Stimulated activated effector memory CD8-positive, alpha-beta T cell treated with anti-CD3 and anti-CD28 coated beads, Interleukin-12 subunit alpha, Interleukin-12 subunit beta, amount 100 ng/mL, for 72 hours (primary cell): ENCODE data around the gene KRTAP4-12.
"Not testable (repeated sequence)": the region's sequence is repeated elsewhere in the genome, so short reads cannot be mapped to it uniquely, and the experiment has no call there.

Experiments used
- ATAC-seq: fragments of 150-1000 bp; cut with Tn5 transposase; 2 replicates; pipeline ENCODE4 v1.10.0; 2021
- DNase-seq, 2 donors: peaks; one replicate each; pipeline ENCODE4 v3.0.0; 2021 to 2022; ENCODE audit warnings: low spot score in 2 of 2
- H3K27ac Mint-ChIP-seq: one replicate; pipeline ENCODE4 v1.8.0; 2022; ENCODE audit warnings: mild to moderate bottlenecking, mixed read lengths
- H3K36me3 Mint-ChIP-seq: one replicate; pipeline ENCODE4 v1.8.0; 2022; ENCODE audit warnings: mild to moderate bottlenecking, mixed read lengths
- H3K4me1 Mint-ChIP-seq: one replicate; pipeline ENCODE4 v1.8.0; 2022; ENCODE audit warnings: mixed read lengths
- H3K4me3 Mint-ChIP-seq: one replicate; pipeline ENCODE4 v1.8.0; 2022; ENCODE audit warnings: mild to moderate bottlenecking, mixed read lengths
- H3K9me3 Mint-ChIP-seq: one replicate; pipeline ENCODE4 v1.8.0; 2022; ENCODE audit warnings: mixed read lengths

KRTAP4-12 gene

DNA sequence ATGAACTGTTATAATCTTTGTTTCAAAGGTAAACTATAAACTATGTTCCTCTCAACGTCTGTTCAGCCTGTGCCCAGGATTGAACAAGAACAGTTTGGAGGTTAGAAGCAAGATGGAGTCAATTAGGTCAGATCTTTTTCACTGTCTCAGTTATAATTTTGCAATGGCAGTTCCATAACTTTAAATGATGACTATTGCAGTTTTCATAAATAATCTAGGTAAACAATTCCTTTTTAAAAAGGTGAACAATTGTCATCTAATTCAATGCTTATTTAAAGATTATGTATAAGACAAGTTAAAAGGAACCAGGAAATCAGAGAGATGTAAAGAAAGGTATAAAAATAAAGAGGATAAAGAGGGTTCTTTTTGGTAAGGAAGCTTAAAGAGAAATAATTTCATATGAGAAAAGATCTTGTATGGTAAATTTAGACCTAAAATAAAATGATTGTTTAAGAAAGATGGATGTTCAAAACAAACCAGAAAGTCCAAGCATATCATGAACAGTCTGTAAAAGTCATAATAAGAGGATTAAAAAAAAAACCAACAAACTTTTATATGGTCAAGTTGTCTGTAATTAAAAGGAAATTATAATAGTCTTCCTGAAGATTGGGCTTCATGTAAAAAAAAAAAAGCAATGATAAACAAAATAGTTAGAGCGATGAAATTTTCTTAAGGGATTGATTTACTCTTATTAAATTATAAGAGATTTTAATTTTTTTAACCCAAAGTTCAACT is 12.7 kb downstream of the KRTAP4-12 start:
- no peaks in the 10 kb centered on the region for H3K36me3 Mint-ChIP-seq
- no peak overlapping the region for H3K27ac Mint-ChIP-seq
- no peak for ATAC-seq
- no peaks in the 10 kb centered on the region for H3K9me3 Mint-ChIP-seq
- peaks cover under 1% of the 10 kb centered on the region for H3K4me1 Mint-ChIP-seq
- no peak for DNase-seq
- no peak overlapping the region for H3K4me3 Mint-ChIP-seq

DNA sequence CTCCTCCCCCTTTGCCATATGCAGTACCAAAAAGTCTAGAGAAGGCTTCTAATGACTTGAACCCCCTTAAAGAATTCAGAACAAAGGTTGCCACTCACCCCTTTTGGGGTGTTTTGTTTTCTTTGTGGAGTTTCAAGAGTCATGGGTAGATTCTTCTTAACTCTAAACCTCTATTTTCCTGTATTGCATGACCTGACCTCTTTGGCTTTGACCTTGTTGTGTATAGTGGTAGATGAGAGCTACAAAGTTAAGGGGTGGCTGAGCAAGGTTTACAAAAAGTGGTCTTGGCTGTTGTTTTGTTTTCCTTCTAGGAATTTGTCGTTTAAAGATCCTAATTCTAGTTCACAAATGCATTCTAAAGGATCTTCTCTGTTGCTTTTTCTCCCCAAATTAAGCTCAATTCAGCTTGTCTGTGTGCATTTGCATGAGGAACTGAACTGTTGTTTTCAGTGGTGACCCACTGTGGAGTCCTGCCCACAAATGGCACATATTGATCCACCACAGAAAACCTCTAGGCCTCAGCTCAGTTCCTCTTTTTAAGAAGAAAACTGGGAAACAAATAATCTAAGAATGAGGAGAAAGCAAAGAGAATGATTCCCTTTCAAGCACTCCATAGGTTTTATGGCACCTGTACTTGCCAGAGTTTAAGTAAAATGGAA is 15.1 kb downstream of the KRTAP4-12 start:
- H3K27ac Mint-ChIP-seq, H3K9me3 Mint-ChIP-seq, H3K4me1 Mint-ChIP-seq, H3K4me3 Mint-ChIP-seq, DNase-seq, H3K36me3 Mint-ChIP-seq, ATAC-seq: not testable (repeated sequence)

DNA sequence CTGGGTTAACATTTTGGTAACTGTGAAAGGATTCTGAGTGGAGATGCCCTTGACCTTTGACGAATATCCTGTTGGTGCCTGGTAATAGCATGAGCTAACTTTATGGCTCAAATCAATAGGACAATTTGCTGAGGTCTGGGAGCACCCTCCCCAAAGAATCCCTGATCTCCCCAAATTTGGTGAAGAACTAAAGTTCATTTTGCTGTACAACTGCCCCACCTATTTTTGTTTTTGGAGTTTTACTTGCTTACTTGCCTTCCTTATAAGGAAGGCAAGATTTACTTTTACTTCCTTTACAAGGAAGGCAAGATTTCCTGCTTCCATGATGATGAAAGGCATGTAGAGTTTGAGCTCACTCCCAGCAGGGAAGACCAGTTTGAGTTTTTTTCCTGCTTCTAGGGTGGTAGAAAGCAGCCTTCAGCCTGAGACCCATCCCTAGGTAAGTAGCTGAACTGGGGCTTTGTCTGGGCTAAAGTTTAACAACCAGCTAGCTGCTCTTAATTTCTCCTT is 16.0 kb downstream of the KRTAP4-12 start:
- H3K4me3 Mint-ChIP-seq = no peak overlapping the region
- H3K4me1 Mint-ChIP-seq = no peaks in the 10 kb centered on the region
- no peaks in the 10 kb centered on the region for H3K36me3 Mint-ChIP-seq
- no peak for DNase-seq
- no peak for ATAC-seq
- H3K27ac Mint-ChIP-seq = no peak overlapping the region
- no peaks in the 10 kb centered on the region for H3K9me3 Mint-ChIP-seq

DNA sequence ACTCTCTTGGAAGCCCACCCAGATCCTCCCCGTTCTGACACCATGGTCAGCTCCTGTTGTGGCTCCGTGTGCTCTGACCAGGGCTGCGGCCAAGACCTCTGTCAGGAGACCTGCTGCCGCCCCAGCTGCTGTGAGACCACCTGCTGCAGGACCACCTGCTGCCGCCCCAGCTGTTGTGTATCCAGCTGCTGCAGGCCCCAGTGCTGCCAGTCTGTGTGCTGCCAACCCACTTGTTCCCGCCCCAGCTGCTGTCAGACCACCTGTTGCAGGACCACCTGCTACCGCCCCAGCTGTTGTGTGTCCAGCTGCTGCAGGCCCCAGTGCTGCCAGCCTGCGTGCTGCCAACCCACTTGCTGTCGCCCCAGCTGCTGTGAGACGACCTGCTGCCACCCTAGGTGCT is 18.6 kb downstream of the KRTAP4-12 start, which contains the start of gene KRTAP4-9:
Gene KRTAP4-9 (plus strand): TSS at position 43 of the 400 bp plus-strand sequence. CDS start 0 bp downstream, at position 43.
- not testable (repeated sequence) for H3K9me3 Mint-ChIP-seq, H3K36me3 Mint-ChIP-seq, H3K4me3 Mint-ChIP-seq, H3K4me1 Mint-ChIP-seq, H3K27ac Mint-ChIP-seq, DNase-seq, ATAC-seq

DNA sequence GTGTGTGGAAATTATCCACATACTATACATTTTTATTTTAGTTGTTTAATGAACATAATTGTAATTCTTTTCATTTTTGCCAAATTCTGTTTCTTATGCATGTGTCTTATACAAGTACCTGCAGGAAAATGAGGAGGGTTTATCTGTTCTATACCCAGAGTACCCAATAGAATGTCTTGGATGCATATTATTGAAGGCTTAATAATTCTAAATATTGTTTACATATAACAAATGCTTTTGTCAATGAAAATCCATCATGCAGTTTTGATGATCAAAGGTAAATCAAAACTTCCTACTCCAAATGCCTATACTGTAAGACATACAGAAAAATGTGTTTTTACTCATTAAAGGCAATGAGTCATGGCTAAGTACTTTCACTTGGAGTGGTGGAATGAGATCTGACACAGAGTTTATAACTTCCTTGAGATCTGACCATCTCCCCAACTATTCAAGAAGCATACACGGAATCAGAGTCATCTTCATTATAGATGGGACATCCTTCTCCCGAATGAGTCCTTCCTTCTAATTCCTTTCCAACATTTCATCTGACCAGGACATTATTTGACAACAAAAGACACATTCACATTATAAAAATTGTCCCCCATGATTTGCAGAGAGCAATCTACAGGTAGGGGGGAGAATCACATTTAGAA is 19.5 kb downstream of the KRTAP4-12 start:
- not testable (repeated sequence) for DNase-seq, H3K4me1 Mint-ChIP-seq, H3K36me3 Mint-ChIP-seq, ATAC-seq, H3K9me3 Mint-ChIP-seq, H3K27ac Mint-ChIP-seq, H3K4me3 Mint-ChIP-seq

DNA sequence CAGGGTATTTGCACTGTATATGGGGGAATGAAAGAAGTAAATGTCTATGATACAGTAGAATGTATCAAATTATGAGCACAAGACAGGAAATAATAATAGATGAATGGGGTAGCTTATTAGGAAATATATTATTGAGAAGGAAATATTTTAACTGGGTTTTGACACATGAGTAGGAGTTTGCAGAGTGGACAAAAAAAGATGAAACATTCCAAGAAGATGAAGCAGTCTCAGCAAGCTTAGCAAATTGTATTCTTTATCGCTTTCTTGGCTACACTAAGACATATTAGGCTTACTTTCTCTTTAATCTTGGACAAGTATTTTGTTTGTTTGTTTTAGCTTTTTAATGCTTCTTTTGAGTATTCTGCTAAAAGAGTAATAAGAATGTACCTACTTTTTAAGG is 20.1 kb downstream of the KRTAP4-12 start:
- Mint-ChIP-seq H3K36me3 (no peaks in the 10 kb centered on the region), H3K9me3 (no peaks in the 10 kb centered on the region), H3K4me1 (no peaks in the 10 kb centered on the region), H3K27ac (no peak overlapping the region), H3K4me3 (no peak overlapping the region)
- no peak for ATAC-seq
- no peak for DNase-seq

DNA sequence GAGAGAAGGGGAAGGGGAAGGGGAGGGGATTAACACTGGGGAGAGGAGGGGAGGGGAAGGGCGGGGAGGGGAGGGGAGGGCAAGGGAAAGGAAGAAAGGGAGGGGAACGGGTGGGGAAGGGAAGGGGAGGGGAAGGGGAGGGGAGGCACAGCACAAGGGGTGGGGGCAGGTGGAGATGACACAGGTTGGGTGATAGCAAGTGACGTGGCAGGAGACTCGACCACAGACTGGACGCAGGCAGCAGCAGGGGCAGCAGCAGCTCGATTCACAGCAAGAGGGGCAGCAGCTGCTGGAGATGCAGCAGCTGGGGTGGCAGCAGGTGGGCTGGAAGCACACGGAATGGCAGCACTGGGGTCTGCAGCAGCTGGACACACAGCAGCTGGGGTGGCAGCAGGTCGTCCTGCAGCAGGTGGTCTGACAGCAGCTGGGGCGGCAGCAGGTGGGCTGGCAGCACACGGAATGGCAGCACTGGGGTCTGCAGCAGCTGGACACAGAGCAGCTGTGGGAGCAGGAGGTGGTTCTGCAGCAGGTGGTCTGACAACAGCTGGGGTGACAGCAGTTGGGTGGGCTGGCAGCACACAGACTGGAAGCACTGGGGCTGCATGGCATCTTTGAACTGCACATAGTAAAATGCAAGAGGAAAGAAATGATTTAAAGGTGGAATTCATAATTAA is 22.3 kb downstream of the KRTAP4-12 start, which contains the start of gene KRTAP4-16:
Gene KRTAP4-16 (minus strand): TSS at position 624 of the 674 bp plus-strand sequence. CDS start 0 bp downstream, at position 624.
- DNase-seq = no peak
- H3K27ac Mint-ChIP-seq = no peak within 1 kb of the TSS

DNA sequence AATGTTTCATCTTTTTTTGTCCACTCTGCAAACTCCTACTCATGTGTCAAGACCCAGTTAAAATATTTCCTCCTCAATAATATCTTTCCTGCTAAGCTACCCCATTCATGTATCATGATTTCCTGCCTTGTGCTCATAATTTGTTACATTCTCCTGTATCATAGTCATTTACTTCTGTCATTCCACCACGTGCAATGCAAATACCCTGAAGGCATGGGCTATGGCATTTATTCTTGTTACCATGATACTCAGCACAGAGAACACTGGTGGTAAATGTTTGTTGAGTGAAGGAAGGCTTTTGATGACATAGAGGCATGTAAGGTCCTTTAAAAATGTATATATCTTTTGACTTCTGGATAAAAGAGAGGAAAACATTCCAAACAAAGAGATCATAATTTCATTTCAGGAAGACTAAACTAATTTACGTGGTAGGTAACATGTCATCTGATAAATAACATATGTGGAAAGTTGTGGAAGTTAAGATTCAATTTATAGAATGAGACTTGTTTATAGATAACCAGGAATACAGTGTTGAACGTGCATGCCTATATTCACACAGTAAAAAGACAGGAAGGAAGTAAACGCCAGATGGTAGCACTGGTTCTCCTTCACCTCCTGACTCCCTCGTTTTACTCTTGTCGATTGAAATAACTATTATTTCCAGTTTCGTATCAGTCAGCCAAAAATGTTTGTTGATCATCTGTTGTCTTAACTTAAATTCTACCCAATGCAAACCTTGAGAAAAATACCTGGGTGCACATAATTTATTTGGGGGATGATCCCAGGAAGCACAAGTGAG is 24.1 kb downstream of the KRTAP4-12 start:
- not testable (repeated sequence) for DNase-seq, H3K27ac Mint-ChIP-seq, H3K36me3 Mint-ChIP-seq, H3K9me3 Mint-ChIP-seq, H3K4me3 Mint-ChIP-seq, H3K4me1 Mint-ChIP-seq, ATAC-seq

More for the DNA sequence above, 22.3 kb downstream of the KRTAP4-12 start, which contains the start of gene KRTAP4-16:
- Mint-ChIP-seq H3K4me3 (no peak within 1 kb of the TSS), H3K36me3 (no peaks in the 10 kb centered on the region), H3K9me3 (no peaks in the 10 kb centered on the region), H3K4me1 (no peaks in the 10 kb centered on the region)
- no peak for ATAC-seq

DNA sequence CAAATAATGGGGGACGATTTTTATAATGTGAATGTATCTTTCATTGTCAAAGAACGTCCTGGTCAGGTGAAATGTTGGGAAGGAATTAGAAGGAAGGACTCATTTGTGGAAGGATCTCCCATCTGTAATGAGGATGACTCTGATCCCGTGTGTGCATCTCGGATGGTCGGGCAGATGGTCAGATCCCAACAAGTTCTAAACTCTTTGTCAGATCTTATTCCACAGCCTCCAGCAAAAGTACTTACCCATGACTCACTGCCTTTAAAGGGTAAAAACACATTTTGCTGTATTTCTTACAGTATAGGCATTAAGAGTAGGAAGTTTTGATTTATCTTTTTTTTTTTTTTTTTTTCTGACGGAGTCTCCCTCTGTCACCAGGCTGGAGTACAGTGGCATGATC is 25.5 kb downstream of the KRTAP4-12 start:
- H3K4me1 Mint-ChIP-seq = no peaks in the 10 kb centered on the region
- no peak for ATAC-seq
- no peaks in the 10 kb centered on the region for H3K9me3 Mint-ChIP-seq
- DNase-seq = no peak
- H3K27ac Mint-ChIP-seq = no peak overlapping the region
- no peak overlapping the region for H3K4me3 Mint-ChIP-seq
- no peaks in the 10 kb centered on the region for H3K36me3 Mint-ChIP-seq

DNA sequence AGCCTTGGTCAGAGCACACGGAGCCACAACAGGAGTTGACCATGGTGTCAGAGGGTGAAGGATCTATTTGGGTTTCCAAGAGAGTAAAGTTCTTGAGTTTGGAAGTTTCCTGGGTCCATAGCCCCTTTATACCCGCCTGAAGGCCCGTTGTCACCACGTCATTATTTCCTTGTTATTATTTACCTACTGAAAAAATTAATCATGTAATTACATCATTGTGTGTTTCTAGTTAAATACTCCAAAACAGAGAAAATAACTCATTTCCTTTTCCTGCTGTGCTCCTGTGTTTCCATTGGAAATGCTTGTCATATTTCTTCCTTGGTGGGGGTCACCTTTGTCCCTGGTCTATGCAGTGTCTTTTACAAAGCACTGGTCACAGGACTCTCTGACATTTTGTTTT is 25.9 kb downstream of the KRTAP4-12 start, which contains the start of gene KRTAP4-8:
Gene KRTAP4-8 (minus strand): TSS at position 101 of the 400 bp plus-strand sequence. CDS start 58 bp downstream, at position 43.
- Mint-ChIP-seq H3K27ac (no peak within 1 kb of the TSS), H3K4me1 (no peaks in the 10 kb centered on the region), H3K4me3 (no peak within 1 kb of the TSS), H3K36me3 (no peaks in the 10 kb centered on the region), H3K9me3 (no peaks in the 10 kb centered on the region)
- no peak for ATAC-seq
- no peak for DNase-seq

DNA sequence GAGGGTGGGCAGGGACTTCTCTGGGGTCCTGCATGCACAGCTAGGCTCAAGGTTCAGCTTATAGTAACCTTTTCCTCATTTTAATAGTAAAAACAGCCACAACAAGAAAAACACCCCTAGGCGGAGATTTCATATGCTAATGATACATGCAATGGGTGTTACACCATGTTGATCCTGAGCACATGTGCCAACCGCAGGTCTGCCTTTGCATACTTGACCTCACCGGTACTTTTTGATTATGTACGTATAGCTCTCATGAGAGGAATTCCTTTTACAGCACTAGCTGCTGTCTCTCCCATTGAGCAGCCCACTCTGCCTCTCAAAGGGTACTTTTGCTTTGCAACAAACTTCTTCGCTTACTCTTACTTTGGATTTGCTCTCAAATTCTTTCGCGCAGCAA is 27.9 kb downstream of the KRTAP4-12 start:
- no peak overlapping the region for H3K27ac Mint-ChIP-seq
- H3K4me3 Mint-ChIP-seq = no peak overlapping the region
- H3K36me3 Mint-ChIP-seq = no peaks in the 10 kb centered on the region
- ATAC-seq = no peak
- no peak for DNase-seq
- no peaks in the 10 kb centered on the region for H3K9me3 Mint-ChIP-seq
- no peaks in the 10 kb centered on the region for H3K4me1 Mint-ChIP-seq

DNA sequence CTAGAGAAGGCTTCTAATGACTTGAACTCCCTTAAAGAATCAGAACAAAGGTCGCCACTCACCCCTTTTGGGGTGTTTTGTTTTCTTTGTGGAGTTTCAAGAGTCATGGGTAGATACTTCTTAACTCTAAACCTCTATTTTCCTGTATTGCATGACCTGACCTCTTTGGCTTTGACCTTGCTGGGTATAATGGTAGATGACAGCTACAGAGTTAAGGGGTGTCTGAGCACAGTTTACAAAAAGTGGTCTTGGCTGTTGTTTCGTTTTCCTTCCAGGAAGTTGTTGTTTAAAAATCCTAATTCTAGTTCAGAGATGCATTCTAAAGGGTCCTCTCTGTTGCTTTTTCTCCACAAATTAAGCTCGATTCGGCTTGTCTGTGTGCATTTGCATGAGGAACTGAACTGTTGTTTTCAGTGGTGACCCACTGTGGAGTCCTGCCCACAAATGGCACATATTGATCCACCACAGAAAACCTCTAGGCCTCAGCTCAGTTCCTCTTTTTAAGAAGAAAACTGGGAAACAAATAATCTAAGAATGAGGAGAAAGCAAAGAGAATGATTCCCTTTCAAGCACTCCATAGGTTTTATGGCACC is 35.1 kb downstream of the KRTAP4-12 start:
- not testable (repeated sequence) for H3K36me3 Mint-ChIP-seq, ATAC-seq, H3K4me3 Mint-ChIP-seq, H3K27ac Mint-ChIP-seq, DNase-seq, H3K9me3 Mint-ChIP-seq, H3K4me1 Mint-ChIP-seq

DNA sequence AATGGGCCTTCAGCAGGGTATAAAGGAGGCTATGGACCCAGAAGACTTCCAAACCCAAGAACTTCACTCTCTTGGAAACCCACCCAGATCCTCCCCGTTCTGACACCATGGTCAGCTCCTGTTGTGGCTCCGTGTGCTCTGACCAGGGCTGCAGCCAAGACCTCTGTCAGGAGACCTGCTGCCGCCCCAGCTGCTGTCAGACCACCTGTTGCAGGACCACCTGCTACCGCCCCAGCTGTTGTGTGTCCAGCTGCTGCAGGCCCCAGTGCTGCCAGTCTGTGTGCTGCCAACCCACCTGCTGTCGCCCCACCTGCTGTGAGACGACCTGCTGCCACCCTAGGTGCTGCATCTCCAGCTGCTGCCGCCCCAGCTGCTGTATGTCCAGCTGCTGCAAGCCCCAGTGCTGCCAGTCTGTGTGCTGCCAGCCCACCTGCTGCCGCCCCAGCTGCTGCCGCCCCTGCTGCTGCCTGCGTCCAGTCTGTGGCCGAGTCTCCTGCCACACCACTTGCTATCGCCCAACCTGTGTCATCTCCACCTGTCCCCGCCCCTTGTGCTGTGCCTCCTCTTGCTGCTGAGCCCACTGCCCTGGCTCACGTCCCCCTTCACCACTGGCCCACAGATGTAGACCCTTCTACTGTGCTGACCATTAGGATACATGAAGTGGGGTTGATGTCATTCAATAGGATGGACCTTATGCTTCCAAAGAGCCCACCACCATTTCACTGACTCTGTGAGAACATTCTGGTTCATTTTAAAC is 39.7 kb downstream of the KRTAP4-12 start, which contains the start of gene KRTAP4-7:
Gene KRTAP4-7 (plus strand): TSS at position 51 of the 757 bp plus-strand sequence. CDS start 57 bp downstream, at position 108.
- H3K27ac Mint-ChIP-seq, DNase-seq, H3K36me3 Mint-ChIP-seq, ATAC-seq, H3K4me3 Mint-ChIP-seq, H3K9me3 Mint-ChIP-seq, H3K4me1 Mint-ChIP-seq: not testable (repeated sequence)
